Measurements from ENCODE around the gene FAM221B.
A peak's percentile ranks its signal among the peaks of the same experiment; 100 is the strongest.

Gene FAM221B

DNA sequence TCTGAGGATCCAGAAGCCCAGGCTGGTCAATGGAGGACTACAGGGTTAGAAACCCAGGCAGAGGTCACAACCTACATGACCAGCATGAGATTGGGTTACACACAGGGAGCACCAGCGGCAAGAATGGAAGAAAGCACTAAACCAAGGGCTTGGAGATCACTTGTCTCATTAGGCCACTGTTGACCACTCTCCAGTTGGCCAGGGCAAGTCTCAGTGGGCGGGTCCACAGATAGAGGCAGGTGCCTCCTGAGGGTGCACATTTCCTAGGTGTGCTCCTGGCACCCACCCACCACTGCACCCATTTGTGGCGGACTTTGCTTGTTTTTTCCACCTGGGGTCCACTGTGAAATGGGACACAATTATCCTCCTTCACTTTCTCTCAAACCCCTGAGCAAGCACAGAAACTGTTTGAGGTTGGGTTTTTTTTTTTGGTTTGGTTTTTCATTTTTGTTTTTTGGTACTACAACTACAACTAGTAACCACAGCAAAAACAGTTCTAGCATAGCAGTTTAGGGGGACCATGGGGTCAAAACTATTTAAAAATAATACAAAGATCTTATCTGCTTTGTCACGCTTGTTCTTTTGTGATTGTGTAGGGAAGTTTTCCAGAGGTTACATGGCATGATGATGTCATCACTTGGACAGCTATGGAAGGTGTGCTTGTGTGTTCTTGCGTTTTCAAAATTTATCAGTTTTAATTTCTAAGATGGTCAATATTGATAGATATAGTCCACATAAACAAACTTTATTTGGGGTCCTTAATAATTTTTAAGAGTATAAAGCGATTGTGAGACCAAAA lies 31.0 kb downstream of the FAM221B start:
- H3K9ac ChIP-seq (ENCODE audit: low read depth, low read length) = no peak overlapping the region
- H3K9me3 ChIP-seq (ENCODE audit: control insufficient read depth, insufficient read depth, low read length) = no peaks in the 10 kb centered on the region
- H3K4me1 ChIP-seq (ENCODE audit: insufficient read depth, low read length) = peaks cover 15% of the 10 kb centered on the region
- H3K36me3 ChIP-seq (ENCODE audit: insufficient read depth, low read length) = no peaks in the 10 kb centered on the region

DNA sequence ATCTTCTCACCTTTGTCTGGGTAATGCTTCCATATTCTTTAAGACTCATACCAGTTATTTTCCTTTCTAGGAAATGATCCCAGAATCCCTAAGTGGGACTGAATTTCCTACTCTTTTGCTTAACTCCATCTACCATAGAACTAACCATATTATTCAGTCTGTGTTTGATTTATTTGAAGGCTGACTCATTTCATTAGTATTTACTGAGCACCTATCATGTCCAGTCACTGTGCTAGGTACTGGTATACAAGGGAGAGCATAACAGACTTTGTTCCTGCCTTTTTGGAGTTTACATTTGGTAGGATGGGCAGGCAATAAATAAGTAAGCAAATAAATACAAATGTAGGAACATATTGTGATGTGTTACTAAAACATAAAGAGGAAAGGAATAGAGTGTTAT lies 32.8 kb downstream of the FAM221B start:
- Histone ChIP-seq H3K4me1 (ENCODE audit: insufficient read depth, low read length) (peaks cover 15% of the 10 kb centered on the region), H3K9me3 (ENCODE audit: control insufficient read depth, insufficient read depth, low read length) (no peaks in the 10 kb centered on the region), H3K9ac (ENCODE audit: low read depth, low read length) (no peak overlapping the region), H3K36me3 (ENCODE audit: insufficient read depth, low read length) (no peaks in the 10 kb centered on the region)

DNA sequence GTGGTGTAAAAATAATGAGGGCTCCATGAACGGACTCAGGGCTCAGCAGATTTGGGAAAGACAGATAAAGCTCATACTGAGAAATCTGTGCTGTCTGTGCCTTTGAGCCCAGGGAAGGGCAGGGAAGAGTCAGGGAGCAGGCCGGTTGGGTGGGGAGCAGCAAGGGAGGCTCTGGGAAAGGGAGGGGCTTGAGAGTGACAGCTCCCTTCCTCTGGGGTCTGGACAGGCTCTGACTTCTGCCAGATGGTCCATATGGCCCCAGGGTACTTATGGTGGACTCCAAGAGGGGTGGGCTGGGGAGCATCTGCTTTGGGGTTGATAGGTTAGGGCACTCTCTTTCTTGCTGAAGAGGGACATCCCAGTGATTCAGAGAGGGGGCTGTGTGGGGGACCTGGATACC lies 35.1 kb downstream of the FAM221B start:
- Histone ChIP-seq H3K9ac (ENCODE audit: low read depth, low read length) (no peak overlapping the region), H3K36me3 (ENCODE audit: insufficient read depth, low read length) (no peaks in the 10 kb centered on the region), H3K9me3 (ENCODE audit: control insufficient read depth, insufficient read depth, low read length) (no peaks in the 10 kb centered on the region), H3K4me1 (ENCODE audit: insufficient read depth, low read length) (peaks cover 10% of the 10 kb centered on the region)

- no peaks in the 10 kb centered on the region for H3K9me3 ChIP-seq (ENCODE audit: control insufficient read depth, insufficient read depth, low read length)
- peaks cover 10% of the 10 kb centered on the region for H3K4me1 ChIP-seq (ENCODE audit: insufficient read depth, low read length)
- H3K36me3 ChIP-seq (ENCODE audit: insufficient read depth, low read length) = no peaks in the 10 kb centered on the region
- no peak overlapping the region for H3K9ac ChIP-seq (ENCODE audit: low read depth, low read length)
Observed at GRCh38 chr9:35792826-35793225, 35.7 kb downstream of the FAM221B start.

GRCh38 chr9:35792024-35792813 lies 36.3 kb downstream of the FAM221B start:
- Histone ChIP-seq H3K9me3 (ENCODE audit: control insufficient read depth, insufficient read depth, low read length) (no peaks in the 10 kb centered on the region), H3K9ac (ENCODE audit: low read depth, low read length) (peak overlapping the region; percentile 9; the same call in 1 of the 2 replicates), H3K4me1 (ENCODE audit: insufficient read depth, low read length) (peaks cover 10% of the 10 kb centered on the region), H3K36me3 (ENCODE audit: insufficient read depth, low read length) (no peaks in the 10 kb centered on the region)

- Histone ChIP-seq H3K9ac (ENCODE audit: low read depth, low read length) (peak within 1 kb of the TSS; percentile 62), H3K9me3 (ENCODE audit: control insufficient read depth, insufficient read depth, low read length) (no peaks in the 10 kb centered on the region), H3K4me1 (ENCODE audit: insufficient read depth, low read length) (peaks cover 5% of the 10 kb centered on the region; the same call in 1 of the 2 replicates), H3K36me3 (ENCODE audit: insufficient read depth, low read length) (no peaks in the 10 kb centered on the region)
Observed at GRCh38 chr9:35791297-35791921, 37.1 kb downstream of the FAM221B start, which contains the start of gene NPR2. Gene NPR2, plus strand, starts transcription at chr9:35791591. Its CDS starts 818 bp downstream, at chr9:35792409.

DNA sequence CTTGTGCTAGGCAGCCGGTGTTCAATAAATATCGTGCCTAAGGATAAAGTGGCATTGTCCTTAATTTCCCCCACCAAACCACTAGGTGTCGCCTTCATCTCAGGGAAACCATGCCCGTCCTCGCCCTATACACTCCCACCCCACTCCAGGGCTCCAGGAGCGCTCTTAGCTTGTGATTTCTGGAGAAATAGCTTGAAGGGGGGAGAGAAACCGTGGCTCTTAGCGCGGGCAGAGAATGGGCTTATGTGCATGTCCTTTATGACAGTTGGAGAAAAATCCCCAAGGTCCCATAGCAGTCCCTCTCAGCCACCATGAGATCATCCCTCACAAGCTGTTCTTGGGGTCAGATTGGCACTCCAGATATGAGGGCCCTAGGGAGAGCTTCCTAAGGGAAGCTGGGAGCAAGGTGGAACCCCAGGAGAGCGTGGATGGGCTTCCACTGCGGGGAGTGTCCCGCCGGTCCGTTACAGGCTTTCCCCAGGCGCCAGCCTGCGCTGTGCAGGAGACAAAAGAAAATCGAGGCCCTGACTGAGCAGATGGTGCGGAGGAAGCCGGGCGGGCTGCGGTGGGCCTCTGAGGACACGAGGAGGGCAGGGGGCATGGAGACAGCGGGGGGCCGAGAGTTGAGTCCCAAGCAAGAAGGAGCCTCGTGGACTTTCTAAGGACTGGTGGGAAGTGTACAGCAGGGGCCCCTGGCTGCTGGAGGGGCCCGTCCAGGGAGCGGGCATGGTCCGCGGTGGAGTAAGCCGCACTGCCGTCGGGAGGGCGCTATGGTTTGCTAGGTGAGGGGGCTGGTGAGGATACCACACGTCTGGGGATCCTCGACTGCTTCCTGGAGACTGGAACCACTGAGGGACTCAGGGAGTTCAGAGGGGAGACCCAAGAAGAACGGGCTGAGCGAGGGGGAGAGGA lies 37.9 kb downstream of the FAM221B start:
- Histone ChIP-seq H3K4me1 (ENCODE audit: insufficient read depth, low read length) (peaks cover 4% of the 10 kb centered on the region; the same call in 1 of the 2 replicates), H3K36me3 (ENCODE audit: insufficient read depth, low read length) (no peaks in the 10 kb centered on the region), H3K9ac (ENCODE audit: low read depth, low read length) (peak overlapping the region; percentile 38), H3K9me3 (ENCODE audit: control insufficient read depth, insufficient read depth, low read length) (no peaks in the 10 kb centered on the region)

DNA sequence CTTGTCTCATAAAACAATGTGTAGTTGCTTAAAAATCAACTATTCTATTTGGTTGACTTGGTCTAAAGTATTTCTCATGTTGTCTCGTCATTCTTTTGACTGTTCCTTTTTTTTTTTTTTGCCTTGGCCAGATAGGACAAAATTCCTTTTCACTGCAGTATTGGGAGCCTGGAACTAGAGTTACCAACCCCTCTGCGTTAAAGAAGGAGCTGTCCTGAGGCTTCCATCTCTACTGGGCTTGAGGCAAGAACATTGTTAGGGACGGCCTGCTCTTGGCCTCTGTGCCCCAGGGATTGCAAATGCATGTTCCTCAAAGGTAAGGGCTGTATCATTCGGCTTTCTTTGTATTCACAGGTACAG lies 38.5 kb downstream of the FAM221B start:
- peaks cover 4% of the 10 kb centered on the region; the same call in 1 of the 2 replicates for H3K4me1 ChIP-seq (ENCODE audit: insufficient read depth, low read length)
- no peaks in the 10 kb centered on the region; the same call in 1 of the 2 replicates for H3K9me3 ChIP-seq (ENCODE audit: control insufficient read depth, insufficient read depth, low read length)
- H3K9ac ChIP-seq (ENCODE audit: low read depth, low read length) = no peak overlapping the region
- H3K36me3 ChIP-seq (ENCODE audit: insufficient read depth, low read length) = no peaks in the 10 kb centered on the region

DNA sequence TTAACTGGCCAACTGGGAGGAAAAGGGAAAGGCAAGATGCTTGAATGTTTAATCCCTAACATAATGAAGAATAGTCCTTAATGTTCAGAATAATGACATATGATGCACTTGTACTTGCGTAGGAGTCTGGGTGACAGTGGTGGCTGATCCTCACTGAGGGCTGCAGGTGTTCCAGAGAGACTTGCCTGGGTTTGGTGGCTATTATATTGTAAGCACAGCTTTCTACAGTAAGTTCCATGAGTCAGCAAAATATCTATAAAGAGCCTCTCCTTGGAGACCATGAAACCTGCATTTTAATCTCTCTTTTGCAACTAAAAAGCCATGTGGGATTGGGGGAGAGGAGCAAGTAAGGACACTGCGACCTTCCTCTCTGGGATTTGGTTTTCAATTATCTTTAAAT lies 39.0 kb downstream of the FAM221B start:
- no peak overlapping the region for H3K9ac ChIP-seq (ENCODE audit: low read depth, low read length)

GRCh38 chr9:35783418-35783817 lies 45.1 kb downstream of the FAM221B start:
- H3K9me3 ChIP-seq (ENCODE audit: control insufficient read depth, insufficient read depth, low read length) = no peaks in the 10 kb centered on the region; the same call in 1 of the 2 replicates

More for the DNA sequence above, 39.0 kb downstream of the FAM221B start:
- peaks cover 4% of the 10 kb centered on the region; the same call in 1 of the 2 replicates for H3K4me1 ChIP-seq (ENCODE audit: insufficient read depth, low read length)
- H3K36me3 ChIP-seq (ENCODE audit: insufficient read depth, low read length) = no peaks in the 10 kb centered on the region
- H3K9me3 ChIP-seq (ENCODE audit: control insufficient read depth, insufficient read depth, low read length) = no peaks in the 10 kb centered on the region; the same call in 1 of the 2 replicates

GRCh38 chr9:35781066-35781465 lies 47.5 kb downstream of the FAM221B start:
- H3K4me1 ChIP-seq (ENCODE audit: insufficient read depth, low read length) = peaks cover 1% of the 10 kb centered on the region; the same call in 1 of the 2 replicates
- no peaks in the 10 kb centered on the region; the same call in 1 of the 2 replicates for H3K9me3 ChIP-seq (ENCODE audit: control insufficient read depth, insufficient read depth, low read length)
- no peak overlapping the region for H3K9ac ChIP-seq (ENCODE audit: low read depth, low read length)
- no peaks in the 10 kb centered on the region for H3K36me3 ChIP-seq (ENCODE audit: insufficient read depth, low read length)

More at GRCh38 chr9:35783418-35783817, 45.1 kb downstream of the FAM221B start:
- Histone ChIP-seq H3K4me1 (ENCODE audit: insufficient read depth, low read length) (no peaks in the 10 kb centered on the region), H3K9ac (ENCODE audit: low read depth, low read length) (no peak overlapping the region), H3K36me3 (ENCODE audit: insufficient read depth, low read length) (no peaks in the 10 kb centered on the region)

DNA sequence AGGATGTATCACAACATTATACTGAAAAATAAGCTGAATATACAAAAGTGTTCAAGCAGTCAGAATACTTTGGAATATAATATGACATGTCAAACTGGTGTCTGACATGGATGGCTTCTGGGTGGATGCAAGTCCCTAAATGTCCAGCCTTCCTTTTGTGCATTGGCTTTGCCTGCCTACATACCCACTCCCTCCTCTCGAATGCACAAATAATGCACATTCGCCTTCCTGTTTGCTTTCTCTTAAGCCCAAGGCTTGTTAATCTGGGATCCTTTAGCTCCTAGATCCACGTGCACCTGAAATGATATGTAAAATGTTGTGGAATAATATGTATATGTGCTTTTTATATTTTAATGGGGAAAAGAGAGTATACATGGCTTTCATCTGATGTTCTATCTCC lies 50.0 kb downstream of the FAM221B start:
- Histone ChIP-seq H3K36me3 (ENCODE audit: insufficient read depth, low read length) (no peaks in the 10 kb centered on the region), H3K9me3 (ENCODE audit: control insufficient read depth, insufficient read depth, low read length) (no peaks in the 10 kb centered on the region), H3K9ac (ENCODE audit: low read depth, low read length) (no peak overlapping the region), H3K4me1 (ENCODE audit: insufficient read depth, low read length) (peaks cover 14% of the 10 kb centered on the region; the same call in 1 of the 2 replicates)

DNA sequence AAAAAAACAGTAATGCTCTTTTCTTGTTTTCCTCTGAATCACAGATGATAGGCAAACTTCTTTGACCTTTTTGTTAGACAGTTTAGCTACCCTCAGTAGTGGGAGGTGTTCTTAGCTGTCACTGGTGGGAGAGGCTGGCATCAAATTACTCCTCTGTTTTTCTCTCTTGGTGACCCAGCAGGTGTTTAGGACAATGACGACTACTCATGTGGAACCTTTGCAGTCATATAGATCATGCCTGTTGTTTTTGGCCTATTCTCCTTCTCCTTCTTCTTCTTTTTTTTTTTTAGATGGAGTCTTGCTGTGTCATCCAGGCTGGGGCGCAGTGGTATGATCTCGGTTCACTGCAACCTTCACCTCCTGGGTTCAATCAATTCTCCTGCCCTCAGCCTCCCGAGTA lies 52.5 kb downstream of the FAM221B start:
- no peaks in the 10 kb centered on the region for H3K9me3 ChIP-seq (ENCODE audit: control insufficient read depth, insufficient read depth, low read length)
- peaks cover 14% of the 10 kb centered on the region; the same call in 1 of the 2 replicates for H3K4me1 ChIP-seq (ENCODE audit: insufficient read depth, low read length)
- no peak overlapping the region for H3K9ac ChIP-seq (ENCODE audit: low read depth, low read length)
- no peaks in the 10 kb centered on the region for H3K36me3 ChIP-seq (ENCODE audit: insufficient read depth, low read length)
